Fibroblast of the aortic adventitia (primary cell): ENCODE measurements around the gene PINLYP. TPM values are rescaled to one million over a fixed set of nuclear protein-coding genes. Genes with fewer than 3 reads are reported as not detected.
"Not testable (repeated sequence)": the region's sequence is repeated elsewhere in the genome, so short reads cannot be mapped to it uniquely, and the experiment has no call there.

Experiments
- DNase-seq: peaks from one replicate; pipeline ENCODE4 v3.0.0-alpha.2; 2010; ENCODE audit warnings: low read depth
- H3K4me3 ChIP-seq: 2 replicates; pipeline ENCODE4 v1.5.1; 2011; ENCODE audit warnings: low read depth, mild to moderate bottlenecking, control low read depth, low read length, moderate library complexity
- total RNA-seq: library from RNA; depleted of rRNA; stranded (reverse); fragments of >200 nt; gene quantifications from 2 replicates; pipeline ENCODE4 v1.2.3, GENCODE V29; 2012; ENCODE audit warnings: low replicate concordance
- TF ChIP-seq, protein P1 (sequence below): IDR thresholded peaks from 2 replicates; pipeline ENCODE4 v1.5.1; 2011; ENCODE audit warnings: mild to moderate bottlenecking, low read length, control low read depth, inconsistent platforms; ENCODE audit not compliant: insufficient read depth

PINLYP gene
- total RNA-seq, 1 donor, result 6.4 TPM

DNA sequence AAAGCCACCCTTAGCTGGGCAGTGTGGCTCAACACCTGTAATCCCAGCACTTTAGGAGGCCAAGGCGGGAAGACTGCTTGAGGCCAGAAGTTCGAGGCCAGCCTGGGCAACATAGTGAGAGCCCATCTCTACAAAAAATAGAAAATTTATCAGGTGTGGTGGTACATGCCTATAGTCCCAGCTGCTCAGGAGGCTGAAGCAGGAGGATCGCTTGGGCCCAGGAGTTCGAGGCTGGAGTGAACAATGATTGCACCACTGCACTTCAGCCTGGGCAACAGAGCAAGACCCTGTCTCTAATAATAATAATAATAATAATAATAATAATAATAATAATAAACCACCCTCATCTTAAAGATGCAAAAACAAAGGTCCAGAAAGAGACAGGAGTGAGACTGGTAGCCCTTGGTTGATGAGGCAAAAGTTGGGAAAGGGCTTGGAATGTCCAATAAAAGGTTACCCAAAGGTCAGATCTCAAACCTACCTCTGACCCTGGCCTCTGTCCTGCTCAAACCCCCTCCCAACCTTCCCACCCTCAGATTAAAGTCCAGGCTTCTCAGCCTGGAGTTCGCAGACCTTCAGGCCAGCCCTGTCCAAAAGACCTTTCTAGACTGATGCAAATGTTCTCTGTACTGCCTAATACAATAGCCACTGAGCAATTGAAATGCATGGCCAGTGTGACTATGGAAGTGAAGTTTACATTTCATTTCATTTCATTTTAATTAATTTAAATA lies 33.5 kb upstream of the PINLYP start:
- no peak overlapping the region for H3K4me3 ChIP-seq
- TF ChIP-seq, protein P1, sequence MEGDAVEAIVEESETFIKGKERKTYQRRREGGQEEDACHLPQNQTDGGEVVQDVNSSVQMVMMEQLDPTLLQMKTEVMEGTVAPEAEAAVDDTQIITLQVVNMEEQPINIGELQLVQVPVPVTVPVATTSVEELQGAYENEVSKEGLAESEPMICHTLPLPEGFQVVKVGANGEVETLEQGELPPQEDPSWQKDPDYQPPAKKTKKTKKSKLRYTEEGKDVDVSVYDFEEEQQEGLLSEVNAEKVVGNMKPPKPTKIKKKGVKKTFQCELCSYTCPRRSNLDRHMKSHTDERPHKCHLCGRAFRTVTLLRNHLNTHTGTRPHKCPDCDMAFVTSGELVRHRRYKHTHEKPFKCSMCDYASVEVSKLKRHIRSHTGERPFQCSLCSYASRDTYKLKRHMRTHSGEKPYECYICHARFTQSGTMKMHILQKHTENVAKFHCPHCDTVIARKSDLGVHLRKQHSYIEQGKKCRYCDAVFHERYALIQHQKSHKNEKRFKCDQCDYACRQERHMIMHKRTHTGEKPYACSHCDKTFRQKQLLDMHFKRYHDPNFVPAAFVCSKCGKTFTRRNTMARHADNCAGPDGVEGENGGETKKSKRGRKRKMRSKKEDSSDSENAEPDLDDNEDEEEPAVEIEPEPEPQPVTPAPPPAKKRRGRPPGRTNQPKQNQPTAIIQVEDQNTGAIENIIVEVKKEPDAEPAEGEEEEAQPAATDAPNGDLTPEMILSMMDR, result no peak
- DNase-seq, result no peak

- no peak overlapping the region for H3K4me3 ChIP-seq
- no peak for DNase-seq
- TF ChIP-seq, protein P1, result no peak
Measured at GRCh38 chr19:43544077-43544476, 31.5 kb upstream of the PINLYP start.

DNA sequence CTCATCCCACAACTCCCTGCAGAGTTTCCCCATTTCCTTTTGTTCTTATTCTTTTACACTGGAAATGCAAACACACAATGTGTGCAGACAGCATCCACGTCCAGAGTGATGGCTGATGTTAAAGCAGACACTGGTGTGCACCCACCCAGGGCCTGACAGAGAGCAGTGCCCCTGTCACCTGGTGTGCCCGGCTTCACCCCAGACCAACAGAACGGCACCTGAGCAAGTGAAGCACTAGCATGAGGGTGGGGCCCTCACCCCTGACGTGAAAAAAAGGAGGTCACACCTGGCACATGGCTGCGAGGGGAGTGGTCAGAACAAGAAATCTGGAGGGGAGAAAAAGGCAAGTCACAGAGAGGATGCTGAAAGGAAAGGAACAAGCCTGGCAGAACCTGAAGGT lies 30.3 kb upstream of the PINLYP start:
- DNase-seq, result no peak
- TF ChIP-seq, protein P1, result no peak
- no peak overlapping the region for H3K4me3 ChIP-seq

GRCh38 chr19:43545981-43546380 lies 29.6 kb upstream of the PINLYP start:
- no peak for DNase-seq
- TF ChIP-seq, protein P1, result no peak
- H3K4me3 ChIP-seq, result no peak overlapping the region

DNA sequence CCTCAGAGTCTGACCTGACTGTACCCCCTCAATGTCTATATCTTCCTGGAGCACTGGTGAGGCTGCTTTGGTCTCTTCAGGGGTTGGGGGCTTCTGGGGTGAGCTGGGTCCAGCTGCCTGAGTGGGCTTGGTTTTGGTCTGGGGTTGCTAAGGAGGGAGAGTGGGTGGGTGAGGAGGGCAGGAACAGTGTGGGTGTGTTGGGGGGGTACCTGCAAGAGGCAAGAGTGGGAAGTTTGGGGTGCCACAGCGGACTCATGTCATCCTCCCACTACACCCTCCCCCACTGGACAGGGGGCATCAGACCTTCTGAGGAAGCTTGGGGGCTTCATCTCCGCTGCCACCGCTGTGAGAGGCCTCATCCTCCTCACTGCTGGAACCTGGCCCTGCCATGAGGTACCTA lies 29.0 kb upstream of the PINLYP start:
- no peak for DNase-seq
- no peak overlapping the region for H3K4me3 ChIP-seq
- TF ChIP-seq, protein P1, result no peak

DNA sequence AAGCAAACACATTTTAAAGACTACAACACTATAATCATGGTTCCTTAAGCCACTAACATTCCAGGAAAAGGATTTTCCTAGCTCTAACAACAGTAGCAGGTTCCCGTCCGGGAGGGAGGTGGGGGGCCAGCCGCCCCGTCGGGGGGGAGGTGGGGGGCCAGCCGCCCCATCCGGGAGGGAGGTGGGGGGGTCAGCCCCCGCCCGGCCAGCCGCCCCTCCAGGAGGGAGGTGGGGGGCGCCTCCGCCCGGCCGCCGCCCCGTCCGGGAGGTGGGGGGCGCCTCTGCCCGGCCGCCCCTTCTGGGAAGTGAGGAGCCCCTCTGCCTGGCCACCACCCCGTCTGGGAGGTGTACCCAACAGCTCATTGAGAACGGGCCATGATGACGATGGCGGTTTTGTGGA lies 27.7 kb upstream of the PINLYP start:
- not testable (repeated sequence) for DNase-seq, H3K4me3 ChIP-seq

- DNase-seq, result no peak
Measured at GRCh38 chr19:43548706-43549105, 26.9 kb upstream of the PINLYP start.

More at GRCh38 chr19:43548706-43549105, 26.9 kb upstream of the PINLYP start:
- H3K4me3 ChIP-seq, result no peak overlapping the region
- TF ChIP-seq, protein P1, result no peak
